IMR-90 (cell line): ENCODE measurements around the gene FRK.

Source experiments
- CEBPB ChIP-seq: IDR thresholded peaks from 2 replicates; pipeline ENCODE4 v1.6.1; 2012; ENCODE audit warnings: low read depth, low read length, improper control_type of control experiment
- CTCF ChIP-seq: conservative IDR thresholded peaks from 2 replicates; pipeline ENCODE4 v1.5.1; 2012; ENCODE audit warnings: mild to moderate bottlenecking, low read depth, low read length, improper control_type of control experiment
- ELK1 ChIP-seq: fragments of 150-350 bp; IDR thresholded peaks from 2 replicates; pipeline ENCODE4 v1.6.1; 2016; ENCODE audit warnings: low read depth, mild to moderate bottlenecking, low read length, moderate library complexity, borderline replicate concordance
- NFE2L2 ChIP-seq: fragments of 150-350 bp; IDR thresholded peaks from 2 replicates; pipeline ENCODE4 v1.6.1; 2016; ENCODE audit warnings: low read depth, mild to moderate bottlenecking, low read length
- POLR2A ChIP-seq: IDR thresholded peaks from 2 replicates; pipeline ENCODE4 v1.6.1; 2012; ENCODE audit warnings: mild to moderate bottlenecking, low read depth, low read length
- RAD21 ChIP-seq: IDR thresholded peaks from 2 replicates; pipeline ENCODE4 v1.6.1; 2012; ENCODE audit warnings: low read length, improper control_type of control experiment
- RFX5 ChIP-seq: IDR thresholded peaks from 2 replicates; pipeline ENCODE4 v1.8.0; 2012; ENCODE audit warnings: low read depth, mild to moderate bottlenecking, low read length, moderate library complexity
- SMC3 ChIP-seq: fragments of 150-350 bp; IDR thresholded peaks from 2 replicates; pipeline ENCODE4 v1.6.1; 2016; ENCODE audit warnings: low read depth, mild to moderate bottlenecking, antibody characterized with exemption, low read length, moderate library complexity
- USF2 ChIP-seq: fragments of 150-350 bp; IDR thresholded peaks from 2 replicates; pipeline ENCODE4 v1.6.1; 2017; ENCODE audit warnings: mild to moderate bottlenecking, antibody characterized with exemption, low read length, low read depth

- TF ChIP-seq POLR2A, result no peak
- TF ChIP-seq NFE2L2, result no peak
- no peak for TF ChIP-seq CEBPB
- no peak for TF ChIP-seq CTCF
- TF ChIP-seq SMC3, result no peak
- no peak for TF ChIP-seq USF2
- TF ChIP-seq ELK1, result no peak
- 0 out of 2 replicates have a peak, but pooled peaks have one; percentile 10 for TF ChIP-seq RFX5
- no peak for TF ChIP-seq RAD21
Observed at GRCh38 chr6:115891750-115892149, 168.9 kb downstream of the FRK start.
